GM11168 (cell line): Measurements from ENCODE around the gene RUNX2.

ENCODE experiments used
- in situ Hi-C: fragments of 300-500 bp; cut with MboI; formaldehyde crosslinking; loops from one replicate; pipeline ENCODE4 v1.12.0; 2022; ENCODE audit warnings: low sequenced_read_pairs; ENCODE audit not compliant: unreplicated experiment

The RUNX2 gene

GRCh38 chr6:45679163-45679562 is 351.0 kb downstream of the RUNX2 start:
- in situ Hi-C loops: no loop called here

- in situ Hi-C loops: no loop called here
These were observed 351.5 kb downstream of the RUNX2 start for GRCh38 chr6:45679631-45680030.

DNA sequence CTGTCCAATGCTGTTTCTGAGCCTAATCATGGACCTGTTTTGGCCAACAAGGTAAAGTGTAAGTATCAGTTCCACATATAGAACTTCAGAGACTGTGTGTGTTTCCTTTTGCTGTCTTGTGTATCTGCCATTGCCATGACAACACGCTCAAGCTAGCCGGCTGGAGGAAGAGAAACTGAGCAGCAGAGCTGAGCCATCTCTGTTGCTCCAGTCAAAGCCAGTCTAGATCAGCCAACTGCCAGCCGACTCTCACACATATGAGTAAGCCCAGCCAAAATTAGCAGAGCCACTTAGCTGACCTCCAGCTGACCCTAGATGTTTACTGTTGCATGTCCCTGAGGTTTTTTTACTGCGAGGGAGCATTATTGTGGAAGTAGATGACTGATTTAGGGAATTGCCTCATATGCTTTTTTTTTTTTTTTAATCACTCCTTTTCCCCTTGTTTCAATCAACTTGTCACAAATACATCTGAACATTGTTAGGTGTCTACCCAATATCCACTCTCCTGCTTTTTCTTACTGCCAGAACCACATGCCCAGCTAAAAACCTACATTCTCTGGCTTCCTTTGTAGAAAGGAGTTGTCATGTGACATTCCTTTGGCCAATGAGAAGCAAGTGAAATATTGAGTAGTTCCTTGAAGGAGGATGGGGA is 353.9 kb downstream of the RUNX2 start:
- in situ Hi-C loops: no loop called here

- in situ Hi-C loops: no loop called here
These were observed 356.3 kb downstream of the RUNX2 start for GRCh38 chr6:45684476-45684875.

DNA sequence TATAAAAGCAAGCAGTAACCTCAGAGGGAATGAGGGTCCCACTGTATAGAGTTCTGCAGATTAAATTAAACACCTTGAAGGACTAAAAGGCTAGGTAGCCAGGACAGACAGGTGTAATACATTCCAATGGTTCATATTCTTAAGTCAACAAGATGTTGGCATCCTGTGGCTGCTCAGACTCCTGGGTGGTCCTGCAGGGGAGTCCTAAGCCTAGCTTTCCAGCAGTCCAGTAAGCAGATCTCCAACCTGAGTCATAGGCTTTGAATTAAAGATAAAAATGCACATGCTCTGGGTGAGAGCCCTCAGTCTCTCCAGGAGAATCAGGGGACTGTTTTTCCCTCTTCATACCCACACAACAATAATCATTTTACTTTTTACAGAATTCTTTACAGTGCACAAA is 356.9 kb downstream of the RUNX2 start:
- in situ Hi-C loops: no loop called here

GRCh38 chr6:45686841-45687569 is 358.9 kb downstream of the RUNX2 start:
- in situ Hi-C loops: no loop called here

DNA sequence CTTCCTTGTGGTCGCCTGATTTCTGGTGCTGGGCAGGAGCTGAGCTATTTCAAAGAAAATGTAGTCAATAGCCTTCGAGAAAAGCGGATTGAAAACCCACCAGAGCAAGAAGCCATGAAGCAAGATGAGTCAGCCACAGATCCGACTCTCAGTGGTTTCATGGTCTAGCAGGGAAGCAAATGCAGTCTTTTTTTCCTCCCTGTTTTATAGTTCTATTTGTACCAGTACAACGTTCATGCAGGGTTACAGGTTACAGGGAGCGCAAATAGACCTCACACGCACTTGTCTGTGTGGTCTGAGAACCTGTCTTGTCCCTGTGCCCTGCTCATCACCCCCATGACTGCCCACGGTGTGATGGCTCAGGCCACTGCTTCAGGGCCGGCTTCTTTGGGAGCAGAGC is 359.4 kb downstream of the RUNX2 start:
- in situ Hi-C loops: no loop called here

DNA sequence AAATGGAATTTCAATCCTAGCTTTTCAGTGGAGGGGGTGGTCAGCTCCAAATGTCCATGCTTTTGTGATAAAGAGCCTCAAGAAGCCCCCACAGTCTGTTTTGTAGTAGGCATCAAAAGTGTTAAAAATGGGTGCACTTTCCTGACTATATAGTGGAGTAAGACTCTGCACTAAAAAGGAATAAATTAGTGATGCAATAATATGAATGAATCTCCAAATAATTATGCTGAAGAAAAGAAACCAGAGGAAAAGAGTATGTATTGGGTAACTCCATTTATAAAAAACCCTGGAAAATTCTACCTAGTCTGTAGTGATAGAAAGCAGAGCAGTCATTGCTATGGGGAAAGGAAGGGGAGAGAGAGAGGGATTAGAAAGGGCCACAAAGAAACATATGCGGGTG is 360.1 kb downstream of the RUNX2 start:
- in situ Hi-C loops: no loop called here

DNA sequence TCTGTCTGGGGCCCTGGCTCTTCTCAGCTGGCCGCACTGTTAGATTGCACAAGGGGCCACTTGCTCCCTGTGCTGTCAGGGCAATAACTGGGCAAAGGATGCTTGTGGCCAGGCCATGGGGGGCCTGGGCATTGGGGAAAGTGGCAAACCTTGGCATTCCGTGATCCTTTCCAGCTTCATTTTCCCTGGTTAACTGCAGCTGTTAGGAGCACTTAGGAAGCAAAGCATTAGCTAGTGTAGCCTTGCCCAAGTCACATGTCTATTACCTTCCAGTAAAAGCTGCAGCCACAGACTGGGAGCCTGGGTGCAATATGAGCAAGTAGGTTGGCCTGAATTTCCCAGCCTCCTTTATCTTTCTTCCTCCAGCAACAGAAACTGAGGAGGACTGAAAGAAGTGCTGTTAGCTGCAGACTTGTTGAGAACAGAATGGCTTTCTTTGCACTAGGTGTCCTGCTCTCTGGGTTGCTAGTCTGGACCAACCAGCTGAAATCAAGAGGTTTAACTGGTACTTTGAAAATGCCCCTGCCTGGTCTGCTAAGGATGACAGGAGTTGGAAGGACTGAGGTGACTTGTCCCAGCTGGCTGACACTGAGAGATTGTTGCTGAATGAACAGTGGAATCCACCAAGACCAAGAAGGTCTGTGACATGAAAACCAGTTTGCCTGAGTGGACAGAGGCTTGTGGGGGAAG is 361.9 kb downstream of the RUNX2 start:
- in situ Hi-C loops: no loop called here

DNA sequence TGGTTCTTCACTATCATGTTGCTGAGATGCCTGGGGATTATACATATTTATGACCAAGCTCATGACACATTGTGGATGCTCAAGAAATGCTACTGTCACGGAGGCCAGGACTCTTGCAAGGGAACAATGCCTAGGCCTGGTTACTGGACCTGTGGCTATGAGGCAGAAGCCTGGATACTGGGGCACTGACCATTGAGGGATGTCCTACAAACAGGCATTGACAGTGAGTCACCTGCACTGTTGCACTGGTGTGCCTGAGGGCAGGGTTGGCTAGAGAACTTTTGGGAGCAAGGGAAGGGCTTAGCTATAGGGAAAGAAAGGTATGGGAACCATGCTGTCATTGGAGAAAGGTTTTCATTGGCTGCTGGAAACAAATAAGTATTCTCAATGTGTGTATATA is 362.7 kb downstream of the RUNX2 start:
- in situ Hi-C loops: no loop called here

- in situ Hi-C loops: no loop called here
These were observed 363.3 kb downstream of the RUNX2 start for GRCh38 chr6:45691426-45691825.

DNA sequence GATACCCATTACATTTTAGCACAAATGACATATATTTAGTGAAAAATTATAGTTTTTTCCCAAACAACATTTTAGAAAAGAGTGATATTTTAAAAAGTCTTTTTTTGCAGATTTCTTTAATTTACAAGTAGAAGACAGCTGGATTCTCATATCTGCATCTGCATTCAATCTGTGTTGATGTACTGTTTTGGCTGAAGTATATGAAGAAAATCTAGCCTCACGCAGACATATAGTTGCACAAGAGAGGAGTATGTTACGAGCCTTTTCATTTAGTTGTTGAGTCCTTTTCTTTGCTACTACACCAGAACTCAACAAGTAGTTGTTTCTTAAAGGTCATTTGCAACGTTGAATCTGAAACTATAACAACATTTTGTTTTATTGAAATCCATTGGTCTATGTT is 363.9 kb downstream of the RUNX2 start:
- in situ Hi-C loops: no loop called here

DNA sequence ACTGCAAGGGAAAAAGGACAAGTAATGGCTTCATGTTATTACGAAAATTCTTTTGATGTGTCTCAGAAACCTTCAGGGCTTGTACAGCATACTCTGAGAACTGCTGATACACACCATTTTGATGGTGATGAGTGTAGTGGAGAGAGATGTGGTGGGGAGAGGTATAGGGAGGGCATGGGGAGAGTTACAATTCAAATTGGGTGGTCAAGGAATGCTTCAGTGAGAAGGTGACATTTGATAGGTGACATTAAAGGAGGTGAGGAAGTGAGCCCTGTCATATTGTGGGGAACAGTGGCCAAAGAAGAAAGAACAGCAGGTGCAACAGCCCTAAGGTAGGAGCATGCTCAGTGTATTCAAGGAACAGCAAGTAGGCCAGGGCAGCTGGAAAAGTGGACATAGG is 368.6 kb downstream of the RUNX2 start:
- in situ Hi-C loops: no loop called here

- in situ Hi-C loops: no loop called here
These were observed 369.5 kb downstream of the RUNX2 start for GRCh38 chr6:45697605-45698004.

DNA sequence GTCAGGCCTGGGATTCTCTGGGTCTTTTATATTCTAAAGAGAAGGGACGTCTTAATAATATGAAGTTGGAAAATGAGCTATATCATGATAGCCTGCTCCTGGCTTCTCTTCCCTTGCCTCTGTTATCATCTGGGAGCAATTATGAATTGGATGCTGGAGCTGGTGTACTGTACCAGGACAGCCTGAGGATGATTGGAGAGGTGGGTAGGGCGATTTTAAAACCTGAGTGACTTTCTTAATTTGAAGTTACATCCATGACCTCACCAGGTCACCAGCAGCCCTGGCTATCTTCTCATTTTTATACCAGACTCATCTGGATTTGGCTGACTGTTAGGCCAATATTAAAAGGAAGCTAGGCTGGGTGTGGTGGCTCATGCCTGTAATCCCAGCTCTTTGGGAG is 369.9 kb downstream of the RUNX2 start:
- in situ Hi-C loops: no loop called here

- in situ Hi-C loops: loop anchor here (25.0 kb wide), 1 partner anchor 262 kb away; no protein-coding TSS in a partner anchor
These were observed 371.5 kb downstream of the RUNX2 start for GRCh38 chr6:45699663-45700062.

GRCh38 chr6:45702849-45703739 is 375.0 kb downstream of the RUNX2 start:
- in situ Hi-C loops: loop anchor here (25.0 kb wide), 1 partner anchor 266 kb away; no protein-coding TSS in a partner anchor

GRCh38 chr6:45704056-45704800 is 376.1 kb downstream of the RUNX2 start:
- in situ Hi-C loops: loop anchor here (25.0 kb wide), 1 partner anchor 267 kb away; no protein-coding TSS in a partner anchor

- in situ Hi-C loops: loop anchor here (25.0 kb wide), 1 partner anchor 268 kb away; no protein-coding TSS in a partner anchor
These were observed 377.2 kb downstream of the RUNX2 start for GRCh38 chr6:45705137-45705855.
